Heart left ventricle (tissue), 16 donors: ENCODE measurements around the gene SIGMAR1. TPM values are rescaled to one million over a fixed set of nuclear protein-coding genes. Genes with fewer than 3 reads are reported as not detected.

Experiments
- ATAC-seq, 4 donors: fragments of 200-7000 bp; cut with Tn5 transposase; one replicate each; pipeline ENCODE4 v1.9.1; 2020 to 2022; ENCODE audit warnings: moderate library complexity in 4 of 4, mild to moderate bottlenecking in 3 of 4, moderate number of reproducible peaks in 1 of 4
- DNase-seq, 5 donors: peaks; one replicate each; pipeline ENCODE4 v3.0.0-alpha.2; 2020
- H3K27ac ChIP-seq, 12 donors: fragments of 200-600 bp; sonication (generic) in 4 of 12; one replicate each; pipeline versions ENCODE4 v1.5.0 to v1.8.0; 2016 to 2022; ENCODE audit warnings: mild to moderate bottlenecking in 2 of 12
- H3K27me3 ChIP-seq, 9 donors: fragments of 200-600 bp; sonication (generic) in 2 of 9; one replicate each; pipeline versions ENCODE4 v1.5.1 to v1.8.0; 2016 to 2022; ENCODE audit warnings: mild to moderate bottlenecking in 3 of 9
- H3K36me3 ChIP-seq, 9 donors: fragments of 200-600 bp; sonication (generic) in 2 of 9; one replicate each; pipeline versions ENCODE4 v1.5.0 to v1.8.0; 2018 to 2022; ENCODE audit warnings: mild to moderate bottlenecking in 2 of 9
- H3K4me1 ChIP-seq, 12 donors: fragments of 200-600 bp; sonication (generic) in 4 of 12; one replicate each; pipeline versions ENCODE4 v1.5.0 to v1.8.0; 2016 to 2022; ENCODE audit warnings: mild to moderate bottlenecking in 3 of 12
- H3K4me3 ChIP-seq, 12 donors: fragments of 200-600 bp; sonication (generic) in 4 of 12; one replicate each; pipeline versions ENCODE4 v1.5.0 to v1.8.0; 2017 to 2022; ENCODE audit warnings: mild to moderate bottlenecking in 9 of 12, moderate library complexity in 4 of 12
- H3K9me3 ChIP-seq, 12 donors: fragments of 200-600 bp; sonication (generic) in 4 of 12; one replicate each; pipeline versions ENCODE4 v1.5.0 to v1.8.0; 2016 to 2022; ENCODE audit warnings: mild to moderate bottlenecking in 1 of 12
- POLR2A ChIP-seq, 2 donors: fragments of 450-650 bp; IDR thresholded peaks; one replicate each; pipeline ENCODE4 v1.6.1; 2017; ENCODE audit warnings: antibody characterized with exemption in 2 of 2, mild to moderate bottlenecking in 2 of 2, moderate library complexity in 2 of 2
- WGBS, 4 donors: extraction: QIAGEN DNeasy Blood & Tissue Kit in 2 of 4; methylation state at CpG; one replicate each; pipeline versions ENCODE4 v1.1.5 to v1.1.7; 2013 to 2018; 5-methylcytosine and 5-hydroxymethylcytosine counted together
- intact Hi-C, 10 donors: fragments of 100-400 bp; cut with DNase I; formaldehyde crosslinking; loops; one replicate each; pipeline versions ENCODE4 v1.11.1 to v1.14.2; 2022
- polyA plus RNA-seq, 2 donors: library from polyadenylated mRNA; stranded (reverse); fragments of 200-250 nt; gene quantifications; one replicate each; pipeline ENCODE4 v1.2.3, GENCODE V29; 2013
- total RNA-seq, 9 donors: library from RNA; depleted of rRNA in 2 of 9; stranded (reverse); fragments of >200 nt in 2 of 9; fragmentation: NEBNext Ultra II Directional in 3 of 9; extraction: Animal tissue kit (Norgen Biotek cat#: 25700) in 3 of 9; gene quantifications; one replicate each; pipeline versions ENCODE4 v1.1.0 to v1.2.4, GENCODE V29; 2016 to 2023
- TF ChIP-seq, protein P1 (sequence below), 12 donors: fragments of 200-600 bp; sonication (generic) in 4 of 12; IDR thresholded peaks; one replicate each; pipeline versions ENCODE4 v1.5.0 to v1.8.0; 2018 to 2022; ENCODE audit warnings: antibody characterized with exemption in 12 of 12, mild to moderate bottlenecking in 5 of 12
- donor health status: ischemic (EF 13 %, LVEDD 7.1; RV severe dilation, severe dysfunction).
- donor health status: healthy with polysubstance abuse.
- donor health status: DM: no; HTN: yes; CAD: no.
- donor health status: DM: no; HTN: no; CAD: no.
- donor health status: ischemic (EF 25% LVEDD 6.9; RV normal size, moderate dysfunction).
- donor health status: ischemic (EF 25% LVEDD 5.7; RV mildly dilated, moderate dysfunction).
- donor health status: healthy.
- donor health status: DM: yes; HTN: yes; CAD: no.
- donor health status: ischemic (EF 35%, LVEDD 5.7; RV mildly dilated, moderate dysfunction).
- donor health status: nonischemic (EF 11% LVEDD 7.7; RV severe dilation, severe dysfunction).
- donor health status: DM: yes; HTN: yes; CAD: no.
- donor health status: PGD.
- donor health status: ischemic (EF 29% LVEDD 5.4; RV normal size, mild dysfunction).
- donor health status: nonischemic (EF 23%, LVEDD 6.1; RV moderate dilation, normal function).

SIGMAR1 gene
- total and polyA plus RNA-seq, 11 donors, result 17.0 to 55.3 (median 24.9) TPM

DNA sequence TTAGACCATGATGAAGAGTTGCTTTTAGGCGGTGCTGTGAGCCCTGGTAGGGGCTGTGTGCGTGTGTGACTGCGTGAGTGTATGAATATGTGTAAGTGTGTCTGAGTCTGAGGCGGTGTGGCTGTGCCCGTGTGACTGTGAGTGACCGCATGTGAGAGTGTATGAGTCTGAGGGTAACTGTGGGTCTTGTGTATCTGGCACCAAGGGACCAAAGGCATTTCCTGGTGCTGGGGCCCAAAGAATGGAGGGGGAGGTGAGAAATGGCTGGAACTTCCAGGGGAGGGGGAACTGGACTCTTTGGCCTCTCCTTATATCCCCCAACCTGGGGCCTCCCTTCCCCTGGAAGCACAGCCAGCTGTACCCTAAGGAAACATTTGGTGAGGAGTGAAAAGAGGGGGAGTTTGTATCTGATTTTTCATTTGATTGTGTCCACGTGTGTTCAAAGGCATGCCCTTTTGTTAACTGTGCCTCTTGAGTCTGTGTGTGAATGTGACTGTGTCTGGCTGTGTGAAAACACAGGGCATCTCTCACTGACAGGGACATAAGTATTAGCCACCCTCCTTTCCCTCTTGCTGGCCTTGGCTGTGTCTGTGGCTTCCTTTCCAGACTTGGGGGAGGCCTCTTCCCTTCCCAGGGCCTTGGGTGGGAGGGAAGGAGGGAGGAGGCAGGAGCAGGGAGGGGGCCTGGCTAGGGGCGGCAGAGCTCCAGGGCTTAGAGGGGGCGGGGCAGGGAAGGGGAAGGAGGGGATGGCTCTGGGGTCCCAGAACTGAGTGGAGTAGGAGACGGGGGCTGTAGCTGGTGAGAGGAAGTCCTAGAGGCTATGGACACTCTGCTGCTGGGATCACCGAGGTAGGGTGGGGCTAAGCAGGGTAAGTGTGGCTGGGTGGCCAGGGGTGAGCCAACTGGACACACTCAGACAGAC is 15.8 kb upstream of the SIGMAR1 start:
- H3K9me3 ChIP-seq, result no peaks in the 10 kb centered on the region
- no peaks in the 10 kb centered on the region for H3K27me3 ChIP-seq
- DNase-seq, result peak in 1 of 5 donors; percentile 40
- peak in 3 of 4 donors; percentile 2 to 3 (median 2) for ATAC-seq
- TF ChIP-seq, protein P1, sequence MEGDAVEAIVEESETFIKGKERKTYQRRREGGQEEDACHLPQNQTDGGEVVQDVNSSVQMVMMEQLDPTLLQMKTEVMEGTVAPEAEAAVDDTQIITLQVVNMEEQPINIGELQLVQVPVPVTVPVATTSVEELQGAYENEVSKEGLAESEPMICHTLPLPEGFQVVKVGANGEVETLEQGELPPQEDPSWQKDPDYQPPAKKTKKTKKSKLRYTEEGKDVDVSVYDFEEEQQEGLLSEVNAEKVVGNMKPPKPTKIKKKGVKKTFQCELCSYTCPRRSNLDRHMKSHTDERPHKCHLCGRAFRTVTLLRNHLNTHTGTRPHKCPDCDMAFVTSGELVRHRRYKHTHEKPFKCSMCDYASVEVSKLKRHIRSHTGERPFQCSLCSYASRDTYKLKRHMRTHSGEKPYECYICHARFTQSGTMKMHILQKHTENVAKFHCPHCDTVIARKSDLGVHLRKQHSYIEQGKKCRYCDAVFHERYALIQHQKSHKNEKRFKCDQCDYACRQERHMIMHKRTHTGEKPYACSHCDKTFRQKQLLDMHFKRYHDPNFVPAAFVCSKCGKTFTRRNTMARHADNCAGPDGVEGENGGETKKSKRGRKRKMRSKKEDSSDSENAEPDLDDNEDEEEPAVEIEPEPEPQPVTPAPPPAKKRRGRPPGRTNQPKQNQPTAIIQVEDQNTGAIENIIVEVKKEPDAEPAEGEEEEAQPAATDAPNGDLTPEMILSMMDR (IDR thresholded peaks at IDR 0.05), result no peak
- TF ChIP-seq POLR2A (IDR thresholded peaks at IDR 0.05), result no peak
- H3K36me3 ChIP-seq, result peaks cover 0 to 31% (median 21%) of the 10 kb centered on the region in 9 donors
- H3K4me1 ChIP-seq, result peaks cover 7 to 67% (median 45%) of the 10 kb centered on the region in 12 donors
- H3K27ac ChIP-seq, result peak overlapping the region; percentile 43 to 95 (median 86)
- intact Hi-C loops, result loop anchor here in 1 of 10 donors (5.0 kb wide), 1 partner anchor 49 kb away; no protein-coding TSS in a partner anchor
- WGBS, 4 donors, result 26 to 49% (median 30%) methylated on average over 10 to 11 of the region's 11 CpGs
- peak overlapping the region in 10 of 12 donors; percentile 35 to 65 (median 58) for H3K4me3 ChIP-seq

DNA sequence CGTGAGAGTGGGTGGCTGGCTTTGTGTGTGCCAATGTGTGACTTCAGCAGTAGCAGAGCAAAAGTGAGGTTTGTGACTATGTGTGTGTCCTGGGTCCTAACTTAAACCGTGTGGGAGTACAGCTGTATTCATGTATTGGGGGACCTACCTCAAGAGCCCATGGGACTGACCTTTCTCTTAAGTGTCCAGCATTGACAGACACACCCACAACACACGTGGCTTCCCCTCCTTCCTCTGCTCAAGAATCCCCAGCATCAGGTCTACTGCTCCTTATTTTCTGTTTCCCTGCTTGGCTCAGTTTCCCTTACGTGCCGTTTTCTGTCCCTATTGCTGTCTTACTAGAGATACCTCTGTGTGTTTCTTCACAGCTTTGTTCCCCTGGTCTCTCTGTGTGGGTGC is 15.0 kb upstream of the SIGMAR1 start:
- Histone ChIP-seq H3K4me1 (peaks cover 7 to 75% (median 53%) of the 10 kb centered on the region in 12 donors), H3K4me3 (peak overlapping the region; percentile 35 to 65 (median 54)), H3K9me3 (no peaks in the 10 kb centered on the region), H3K27me3 (no peaks in the 10 kb centered on the region), H3K27ac (peak overlapping the region; percentile 36 to 95 (median 86)), H3K36me3 (peaks cover 0 to 29% (median 24%) of the 10 kb centered on the region in 9 donors)
- ATAC-seq (no peak), DNase-seq (no peak)
- WGBS, 4 donors, result 10 to 17% (median 11%) methylated on average over 5 of the region's 5 CpGs
- intact Hi-C loops, result loop anchor here in 1 of 10 donors (5.0 kb wide), 1 partner anchor 50 kb away; no protein-coding TSS in a partner anchor
- no peak for TF ChIP-seq POLR2A (IDR thresholded peaks at IDR 0.05)
- TF ChIP-seq, protein P1 (IDR thresholded peaks at IDR 0.05), result no peak

DNA sequence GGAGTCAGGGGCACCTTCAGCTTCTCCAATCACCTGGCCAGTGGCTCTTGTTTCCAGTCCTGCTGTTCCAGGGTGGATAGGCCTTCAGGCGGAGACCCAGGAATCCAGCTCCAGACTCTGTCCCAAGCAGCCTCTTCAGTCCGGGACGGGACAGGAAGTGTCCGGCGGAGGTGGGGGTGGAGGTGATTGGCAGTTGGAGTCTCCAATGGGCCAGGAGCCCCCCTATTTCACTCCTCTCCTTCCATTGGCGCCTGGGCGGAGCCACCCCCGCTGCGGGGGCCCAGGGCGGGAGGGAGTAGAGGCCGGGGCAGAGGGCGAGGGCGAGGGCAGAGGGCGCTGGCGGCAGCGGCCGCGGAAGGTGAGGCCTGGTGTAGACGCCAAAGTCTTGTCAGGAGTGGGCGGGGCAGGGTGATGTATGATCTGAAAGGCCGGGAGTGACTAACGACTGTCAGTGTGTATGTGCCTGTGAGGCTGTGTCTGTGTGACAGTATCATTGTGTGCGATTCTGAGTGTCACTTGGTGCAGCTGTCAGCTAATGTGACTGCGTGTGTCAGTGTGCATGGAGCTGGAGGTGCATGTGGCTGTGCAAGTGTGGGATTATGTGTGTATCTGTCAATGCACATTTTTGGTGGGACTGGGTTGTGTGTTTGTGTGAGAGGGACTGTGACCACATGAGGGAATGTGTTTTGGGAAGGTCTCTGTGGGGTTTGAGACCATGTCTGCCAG is 14.5 kb upstream of the SIGMAR1 start, which contains the start of gene IL11RA:
Gene IL11RA (plus strand): TSS at position 310 of the 726 bp plus-strand sequence. CDS start 3,033 bp downstream, outside the sequence.
- intact Hi-C loops, result loop anchor here in 1 of 10 donors (5.0 kb wide), 1 partner anchor 50 kb away; no protein-coding TSS in a partner anchor
- Histone ChIP-seq H3K27me3 (no peaks in the 10 kb centered on the region), H3K27ac (peak within 1 kb of the TSS; percentile 74 to 95 (median 86)), H3K9me3 (no peaks in the 10 kb centered on the region), H3K36me3 (peaks cover 0 to 29% (median 23%) of the 10 kb centered on the region in 9 donors), H3K4me1 (peaks cover 7 to 81% (median 59%) of the 10 kb centered on the region in 12 donors), H3K4me3 (peak within 1 kb of the TSS; percentile 35 to 65 (median 54))
- ATAC-seq, result peak; percentile 74 to 86 (median 82)
- TF ChIP-seq, protein P1 (IDR thresholded peaks at IDR 0.05), result peak in 2 of 12 donors; percentile 12 to 18
- TF ChIP-seq POLR2A (IDR thresholded peaks at IDR 0.05), result peak in 1 of 2 donors; percentile 73
- WGBS, 4 donors, result 0 to 10% (median 2%) methylated on average over 16 to 24 of the region's 24 CpGs
- DNase-seq, result peak; percentile 91 to 95 (median 94)
